GM23338 (cell line): ENCODE data around the gene EMILIN3. TPM values are rescaled to one million over a fixed set of nuclear protein-coding genes. Genes with fewer than 3 reads are reported as not detected.

Experiments used
- ATAC-seq: fragments of 200-7000 bp; cut with Tn5 transposase; 3 replicates; pipeline ENCODE4 v1.9.1; 2020
- DNase-seq: peaks from one replicate; pipeline ENCODE4 v3.0.0-alpha.2; 2015; ENCODE audit warnings: low spot score
- H2AFZ ChIP-seq: fragments of 200-600 bp; sonication (generic); 2 replicates; pipeline ENCODE4 v1.8.0; 2016; ENCODE audit warnings: antibody characterized with exemption, mild to moderate bottlenecking, moderate library complexity
- H3F3A ChIP-seq: fragments of 200-600 bp; sonication (generic); replicated peaks from 2 replicates; pipeline ENCODE4 v1.8.0; 2017; ENCODE audit warnings: antibody characterized with exemption, mixed run types, low read depth
- H3K27ac ChIP-seq: fragments of 200-600 bp; sonication (generic); 2 replicates; pipeline ENCODE4 v1.6.1; 2016; ENCODE audit warnings: low read depth
- H3K27me3 ChIP-seq: fragments of 200-600 bp; sonication (generic); 2 replicates; pipeline ENCODE4 v1.8.0; 2016; ENCODE audit warnings: mild to moderate bottlenecking, mixed run types, moderate library complexity; ENCODE audit not compliant: insufficient read depth
- H3K36me3 ChIP-seq: fragments of 200-600 bp; sonication (generic); 2 replicates; pipeline ENCODE4 v1.8.0; 2016; ENCODE audit warnings: mild to moderate bottlenecking; ENCODE audit not compliant: insufficient read depth
- H3K4me1 ChIP-seq: fragments of 200-600 bp; sonication (generic); 2 replicates; pipeline ENCODE4 v1.8.0; 2016; ENCODE audit warnings: mild to moderate bottlenecking, moderate library complexity; ENCODE audit not compliant: insufficient read depth
- H3K4me2 ChIP-seq: fragments of 200-600 bp; sonication (generic); 2 replicates; pipeline ENCODE4 v1.7.1; 2017; ENCODE audit warnings: mixed run types
- H3K4me3 ChIP-seq: fragments of 200-600 bp; sonication (generic); 2 replicates; pipeline ENCODE4 v1.6.1; 2016; ENCODE audit warnings: mixed run types
- H3K79me2 ChIP-seq: fragments of 200-600 bp; sonication (generic); replicated peaks from 2 replicates; pipeline ENCODE4 v1.8.0; 2017; ENCODE audit warnings: mild to moderate bottlenecking; ENCODE audit not compliant: insufficient read depth
- H3K9me2 ChIP-seq: fragments of 200-600 bp; sonication (generic); 2 replicates; pipeline ENCODE4 v1.8.0; 2017; ENCODE audit not compliant: insufficient read depth
- H4K20me1 ChIP-seq: fragments of 200-600 bp; sonication (generic); replicated peaks from 2 replicates; pipeline ENCODE4 v1.8.0; 2017; ENCODE audit warnings: mild to moderate bottlenecking; ENCODE audit not compliant: insufficient read depth
- H3K27ac Mint-ChIP-seq: 2 replicates; pipeline ENCODE4 v1.8.0; 2020; ENCODE audit warnings: inconsistent platforms, mild to moderate bottlenecking, moderate library complexity, mixed read lengths
- H3K27me3 Mint-ChIP-seq: 3 replicates; pipeline ENCODE4 v1.8.0; 2022; ENCODE audit warnings: low read depth, mild to moderate bottlenecking, moderate library complexity, mixed read lengths, inconsistent platforms; ENCODE audit not compliant: insufficient read depth, poor library complexity
- H3K36me3 Mint-ChIP-seq: 3 replicates; pipeline ENCODE4 v1.8.0; 2021; ENCODE audit warnings: low read depth, mild to moderate bottlenecking, inconsistent platforms, moderate library complexity, mixed read lengths
- H3K4me1 Mint-ChIP-seq: 3 replicates; pipeline ENCODE4 v1.8.0; 2020; ENCODE audit warnings: mild to moderate bottlenecking, inconsistent platforms, mixed read lengths
- H3K4me3 Mint-ChIP-seq: 3 replicates; pipeline ENCODE4 v1.8.0; 2021; ENCODE audit warnings: moderate library complexity, mild to moderate bottlenecking, inconsistent platforms, mixed read lengths
- H3K9me3 Mint-ChIP-seq: 3 replicates; pipeline ENCODE4 v1.8.0; 2020; ENCODE audit warnings: moderate library complexity, mild to moderate bottlenecking, inconsistent platforms, mixed read lengths
- EZH2 ChIP-seq: fragments of 200-600 bp; sonication (generic); IDR thresholded peaks from one replicate; pipeline ENCODE4 v1.8.0; 2017; ENCODE audit warnings: antibody characterized with exemption, mild to moderate bottlenecking, low read depth; ENCODE audit not compliant: unreplicated experiment
- EZH2phosphoT487 ChIP-seq: fragments of 200-600 bp; sonication (generic); IDR thresholded peaks from one replicate; pipeline ENCODE4 v1.8.1; 2018; ENCODE audit warnings: antibody characterized with exemption; ENCODE audit not compliant: unreplicated experiment
- NANOG ChIP-seq: IDR thresholded peaks from 2 replicates; pipeline ENCODE4 v1.6.1; 2016; ENCODE audit warnings: antibody characterized with exemption, borderline replicate concordance
- POLR2AphosphoS5 ChIP-seq: IDR thresholded peaks from 2 replicates; pipeline ENCODE4 v1.6.1; 2016; ENCODE audit warnings: antibody characterized with exemption, low read depth
- REST ChIP-seq: IDR thresholded peaks from one replicate; pipeline ENCODE4 v1.6.1; 2018; ENCODE audit warnings: antibody characterized with exemption; ENCODE audit not compliant: unreplicated experiment
- STAT1 ChIP-seq: IDR thresholded peaks from one replicate; pipeline ENCODE4 v1.6.1; 2016; ENCODE audit warnings: antibody characterized with exemption; ENCODE audit not compliant: unreplicated experiment
- ZNF114 ChIP-seq: fragments of 250-450 bp; sonication (Bioruptor Pico); IDR thresholded peaks from 2 replicates; pipeline ENCODE4 v1.5.0; 2020; ENCODE audit warnings: mild to moderate bottlenecking, moderate library complexity
- ZNF331 ChIP-seq: fragments of 250-450 bp; sonication (Bioruptor Pico); IDR thresholded peaks from 2 replicates; pipeline ENCODE4 v1.5.0; 2020; ENCODE audit warnings: low read depth, mild to moderate bottlenecking, moderate library complexity
- ZNF462 ChIP-seq: fragments of 250-450 bp; sonication (Bioruptor Pico); IDR thresholded peaks from 2 replicates; pipeline ENCODE4 v1.5.0; 2020; ENCODE audit warnings: mild to moderate bottlenecking, moderate library complexity
- polyA plus RNA-seq: library from polyadenylated mRNA; unstranded; fragments of >200 nt; fragmentation: Nextera tagmentation; extraction: Ambion mirVana; gene quantifications from 2 replicates; pipeline ENCODE4 v1.2.1, GENCODE V29; 2016
- total RNA-seq: library from RNA; depleted of rRNA; stranded (reverse); fragments of >200 nt; shearing (Covaris generic); gene quantifications from 2 replicates; pipeline ENCODE4 v1.2.3, GENCODE V29; 2014

EMILIN3 gene
- total and polyA plus RNA-seq, 2 experiments from 2014 or later, result 0.53 to 6.6 TPM

GRCh38 chr20:41408156-41408794 is 41.7 kb upstream of the EMILIN3 start:
- no peak overlapping the region for H3K27ac Mint-ChIP-seq
- ATAC-seq, result no peak

GRCh38 chr20:41407607-41408006 is 41.0 kb upstream of the EMILIN3 start:
- Histone ChIP-seq H2AFZ (no peak overlapping the region), H3K4me3 (no peak overlapping the region), H4K20me1 (peaks cover 6% of the 10 kb centered on the region; the same call in 1 of the 2 replicates), H3K79me2 (no peaks in the 10 kb centered on the region), H3K27me3 (no peaks in the 10 kb centered on the region), H3F3A (no peaks in the 10 kb centered on the region), H3K4me2 (no peak overlapping the region), H3K9me2 (no peaks in the 10 kb centered on the region), H3K36me3 (peaks cover 24% of the 10 kb centered on the region), H3K27ac (no peak overlapping the region), H3K4me1 (no peaks in the 10 kb centered on the region)
- DNase-seq (no peak), ATAC-seq (no peak)
- no peaks in the 10 kb centered on the region for H3K4me1 Mint-ChIP-seq
- peaks cover 57% of the 10 kb centered on the region for H3K36me3 Mint-ChIP-seq
- no peak overlapping the region for H3K4me3 Mint-ChIP-seq
- H3K27me3 Mint-ChIP-seq, result no peaks in the 10 kb centered on the region
- no peaks in the 10 kb centered on the region; the same call in 2 of the 3 replicates for H3K9me3 Mint-ChIP-seq
- no peak overlapping the region for H3K27ac Mint-ChIP-seq
- TF ChIP-seq ZNF462 (no peak), ZNF331 (CRISPR knock-in tag) (no peak), NANOG (no peak)

More at GRCh38 chr20:41408156-41408794, 41.7 kb upstream of the EMILIN3 start:
- Histone ChIP-seq H4K20me1 (peaks cover 6% of the 10 kb centered on the region; the same call in 1 of the 2 replicates), H3K4me2 (no peak overlapping the region), H3K4me1 (no peaks in the 10 kb centered on the region), H3K27me3 (no peaks in the 10 kb centered on the region), H3K36me3 (peaks cover 30% of the 10 kb centered on the region), H3K4me3 (no peak overlapping the region), H3K9me2 (no peaks in the 10 kb centered on the region), H3K27ac (no peak overlapping the region), H3K79me2 (no peaks in the 10 kb centered on the region), H3F3A (no peaks in the 10 kb centered on the region), H2AFZ (no peak overlapping the region)
- Mint-ChIP-seq H3K4me1 (no peaks in the 10 kb centered on the region), H3K36me3 (peaks cover 64% of the 10 kb centered on the region), H3K9me3 (no peaks in the 10 kb centered on the region; the same call in 2 of the 3 replicates), H3K4me3 (no peak overlapping the region), H3K27me3 (no peaks in the 10 kb centered on the region)
- TF ChIP-seq ZNF331 (CRISPR knock-in tag) (no peak), REST (no peak), ZNF114 (CRISPR knock-in tag) (no peak), POLR2AphosphoS5 (no peak), EZH2phosphoT487 (no peak), EZH2 (no peak), STAT1 (no peak)
- no peak for DNase-seq
